Measurements from ENCODE around the gene COMT. TPM values are rescaled to one million over a fixed set of nuclear protein-coding genes. Genes with fewer than 3 reads are reported as not detected.

The COMT gene
- total RNA-seq, 1 experiment from 2014 or later = 108 TPM

- Histone ChIP-seq H3K36me3 (ENCODE audit: control insufficient read depth, insufficient read depth, low read length) (no peaks in the 10 kb centered on the region), H3K4me1 (ENCODE audit: control insufficient read depth, insufficient read depth, low read length) (0 out of 2 replicates have a peak, but pooled peaks cover 3% of the 10 kb centered on the region), H3K4me3 (ENCODE audit: low read depth in 2 of 2, low read length in 2 of 2) (no peak overlapping the region), H3K27me3 (ENCODE audit: control insufficient read depth, insufficient read depth, low read length) (no peaks in the 10 kb centered on the region), H3K27ac (ENCODE audit: low read length) (no peak overlapping the region), H3K9me3 (ENCODE audit: control insufficient read depth, insufficient read depth, low read depth, low read length) (no peaks in the 10 kb centered on the region)
- BruUV-seq (replicated peaks) = no TSS peak
- intact Hi-C loops (cut with micrococcal nuclease; ENCODE audit: unreplicated experiment) (no loop called here), in situ Hi-C loops (cut with HindIII; ENCODE audit: low pct_unique_long_range_greater_than_20kb, low sequenced_read_pairs) (no loop called here)
- no peak for TF ChIP-seq SIN3A (IDR thresholded peaks at IDR 0.05; ENCODE audit: borderline replicate concordance, insufficient read depth, low read depth, low read length)
- TF ChIP-seq POLR2AphosphoS5 (IDR thresholded peaks at IDR 0.05; ENCODE audit: low read depth, low read length) = no peak
- TF ChIP-seq, protein P1, sequence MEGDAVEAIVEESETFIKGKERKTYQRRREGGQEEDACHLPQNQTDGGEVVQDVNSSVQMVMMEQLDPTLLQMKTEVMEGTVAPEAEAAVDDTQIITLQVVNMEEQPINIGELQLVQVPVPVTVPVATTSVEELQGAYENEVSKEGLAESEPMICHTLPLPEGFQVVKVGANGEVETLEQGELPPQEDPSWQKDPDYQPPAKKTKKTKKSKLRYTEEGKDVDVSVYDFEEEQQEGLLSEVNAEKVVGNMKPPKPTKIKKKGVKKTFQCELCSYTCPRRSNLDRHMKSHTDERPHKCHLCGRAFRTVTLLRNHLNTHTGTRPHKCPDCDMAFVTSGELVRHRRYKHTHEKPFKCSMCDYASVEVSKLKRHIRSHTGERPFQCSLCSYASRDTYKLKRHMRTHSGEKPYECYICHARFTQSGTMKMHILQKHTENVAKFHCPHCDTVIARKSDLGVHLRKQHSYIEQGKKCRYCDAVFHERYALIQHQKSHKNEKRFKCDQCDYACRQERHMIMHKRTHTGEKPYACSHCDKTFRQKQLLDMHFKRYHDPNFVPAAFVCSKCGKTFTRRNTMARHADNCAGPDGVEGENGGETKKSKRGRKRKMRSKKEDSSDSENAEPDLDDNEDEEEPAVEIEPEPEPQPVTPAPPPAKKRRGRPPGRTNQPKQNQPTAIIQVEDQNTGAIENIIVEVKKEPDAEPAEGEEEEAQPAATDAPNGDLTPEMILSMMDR (IDR thresholded peaks at IDR 0.05) = no peak
- TF ChIP-seq TCF7L2 (IDR thresholded peaks at IDR 0.05; ENCODE audit: low read depth, low read length) = no peak
- TF ChIP-seq, protein P2, sequence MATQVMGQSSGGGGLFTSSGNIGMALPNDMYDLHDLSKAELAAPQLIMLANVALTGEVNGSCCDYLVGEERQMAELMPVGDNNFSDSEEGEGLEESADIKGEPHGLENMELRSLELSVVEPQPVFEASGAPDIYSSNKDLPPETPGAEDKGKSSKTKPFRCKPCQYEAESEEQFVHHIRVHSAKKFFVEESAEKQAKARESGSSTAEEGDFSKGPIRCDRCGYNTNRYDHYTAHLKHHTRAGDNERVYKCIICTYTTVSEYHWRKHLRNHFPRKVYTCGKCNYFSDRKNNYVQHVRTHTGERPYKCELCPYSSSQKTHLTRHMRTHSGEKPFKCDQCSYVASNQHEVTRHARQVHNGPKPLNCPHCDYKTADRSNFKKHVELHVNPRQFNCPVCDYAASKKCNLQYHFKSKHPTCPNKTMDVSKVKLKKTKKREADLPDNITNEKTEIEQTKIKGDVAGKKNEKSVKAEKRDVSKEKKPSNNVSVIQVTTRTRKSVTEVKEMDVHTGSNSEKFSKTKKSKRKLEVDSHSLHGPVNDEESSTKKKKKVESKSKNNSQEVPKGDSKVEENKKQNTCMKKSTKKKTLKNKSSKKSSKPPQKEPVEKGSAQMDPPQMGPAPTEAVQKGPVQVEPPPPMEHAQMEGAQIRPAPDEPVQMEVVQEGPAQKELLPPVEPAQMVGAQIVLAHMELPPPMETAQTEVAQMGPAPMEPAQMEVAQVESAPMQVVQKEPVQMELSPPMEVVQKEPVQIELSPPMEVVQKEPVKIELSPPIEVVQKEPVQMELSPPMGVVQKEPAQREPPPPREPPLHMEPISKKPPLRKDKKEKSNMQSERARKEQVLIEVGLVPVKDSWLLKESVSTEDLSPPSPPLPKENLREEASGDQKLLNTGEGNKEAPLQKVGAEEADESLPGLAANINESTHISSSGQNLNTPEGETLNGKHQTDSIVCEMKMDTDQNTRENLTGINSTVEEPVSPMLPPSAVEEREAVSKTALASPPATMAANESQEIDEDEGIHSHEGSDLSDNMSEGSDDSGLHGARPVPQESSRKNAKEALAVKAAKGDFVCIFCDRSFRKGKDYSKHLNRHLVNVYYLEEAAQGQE (IDR thresholded peaks at IDR 0.05; ENCODE audit: insufficient read depth in 1 of 2, low read depth in 2 of 2, low read length in 1 of 2) = no peak
- no peak for DNase-seq (ENCODE audit: low read depth, low spot score)
- no peak for ATAC-seq
- ChIA-PET CTCF (no interaction called here), POLR2A (no interaction called here)
Measured at GRCh38 chr22:19996694-19997384, 55.3 kb downstream of the COMT start.

DNA sequence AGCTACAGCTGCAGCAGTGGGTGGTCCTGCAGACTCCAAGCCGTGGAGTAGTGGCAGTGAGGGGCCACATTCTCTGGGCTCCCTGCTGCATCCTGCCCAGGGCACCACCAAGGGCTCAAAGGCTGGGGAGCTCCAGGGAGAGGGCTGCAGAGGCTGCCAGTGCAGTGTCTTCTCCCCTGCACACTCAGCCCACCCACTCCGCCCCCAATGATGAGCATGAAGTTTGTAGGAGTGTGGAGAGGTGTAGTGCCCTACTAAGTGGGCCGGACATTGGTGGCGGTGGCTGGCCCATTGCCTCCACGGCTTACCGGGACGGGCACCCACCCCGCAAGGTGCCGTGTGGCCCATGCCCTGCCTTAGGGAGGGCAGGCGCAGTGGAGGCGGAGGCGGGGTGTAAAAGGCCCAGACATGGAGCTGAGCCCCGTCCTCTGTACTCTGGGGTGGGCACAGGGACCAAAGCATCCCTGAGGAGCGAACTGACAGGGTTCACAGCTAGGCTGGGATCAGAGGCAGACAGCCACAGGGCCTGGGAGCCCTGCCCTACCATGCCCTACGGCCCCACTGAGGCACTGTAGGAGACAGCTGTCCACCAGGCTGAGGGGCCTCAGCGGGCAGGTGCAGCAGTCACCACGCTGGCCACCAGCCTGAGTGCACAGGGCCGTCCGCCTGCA, 56.1 kb downstream of the COMT start:
- intact Hi-C loops (cut with micrococcal nuclease; ENCODE audit: unreplicated experiment) = no loop called here
- BruUV-seq (replicated peaks) = no TSS peak

More for the DNA sequence above, 56.1 kb downstream of the COMT start:
- in situ Hi-C loops (cut with HindIII; ENCODE audit: low pct_unique_long_range_greater_than_20kb, low sequenced_read_pairs) = no loop called here
- TF ChIP-seq, protein P2 (IDR thresholded peaks at IDR 0.05; ENCODE audit: insufficient read depth in 1 of 2, low read depth in 2 of 2, low read length in 1 of 2) = no peak
- no peak for TF ChIP-seq POLR2AphosphoS5 (IDR thresholded peaks at IDR 0.05; ENCODE audit: low read depth, low read length)
- TF ChIP-seq, protein P1 (IDR thresholded peaks at IDR 0.05) = no peak
- no peak for TF ChIP-seq TCF7L2 (IDR thresholded peaks at IDR 0.05; ENCODE audit: low read depth, low read length)
- TF ChIP-seq SIN3A (IDR thresholded peaks at IDR 0.05; ENCODE audit: borderline replicate concordance, insufficient read depth, low read depth, low read length) = no peak
- Histone ChIP-seq H3K36me3 (ENCODE audit: control insufficient read depth, insufficient read depth, low read length) (no peaks in the 10 kb centered on the region), H3K27me3 (ENCODE audit: control insufficient read depth, insufficient read depth, low read length) (no peaks in the 10 kb centered on the region), H3K9me3 (ENCODE audit: control insufficient read depth, insufficient read depth, low read depth, low read length) (no peaks in the 10 kb centered on the region), H3K27ac (ENCODE audit: low read length) (no peak overlapping the region), H3K4me1 (ENCODE audit: control insufficient read depth, insufficient read depth, low read length) (0 out of 2 replicates have a peak, but pooled peaks cover 3% of the 10 kb centered on the region), H3K4me3 (ENCODE audit: low read depth in 2 of 2, low read length in 2 of 2) (no peak overlapping the region)
- ChIA-PET POLR2A (no interaction called here), CTCF (no interaction called here)
- ATAC-seq (no peak), DNase-seq (ENCODE audit: low read depth, low spot score) (no peak)

All from Panc1 (cell line).